Raji (cell line): Measurements from ENCODE around the gene FMO4.

Source experiments
- POLR2A ChIP-seq: IDR thresholded peaks from 2 replicates; pipeline ENCODE4 v1.6.1; 2011; ENCODE audit warnings: low read depth, low read length, control low read depth; ENCODE audit not compliant: insufficient read depth

FMO4 gene

GRCh38 chr1:171367436-171367835 lies 53.5 kb downstream of the FMO4 start:
- no peak for TF ChIP-seq POLR2A

GRCh38 chr1:171372418-171373084 lies 58.6 kb downstream of the FMO4 start:
- TF ChIP-seq POLR2A, result no peak

- no peak for TF ChIP-seq POLR2A
Observed at GRCh38 chr1:171379846-171380245, 65.9 kb downstream of the FMO4 start.

GRCh38 chr1:171381866-171382210 lies 67.9 kb downstream of the FMO4 start:
- TF ChIP-seq POLR2A, result no peak

- TF ChIP-seq POLR2A, result no peak
Observed at GRCh38 chr1:171384496-171384895, 70.5 kb downstream of the FMO4 start.

DNA sequence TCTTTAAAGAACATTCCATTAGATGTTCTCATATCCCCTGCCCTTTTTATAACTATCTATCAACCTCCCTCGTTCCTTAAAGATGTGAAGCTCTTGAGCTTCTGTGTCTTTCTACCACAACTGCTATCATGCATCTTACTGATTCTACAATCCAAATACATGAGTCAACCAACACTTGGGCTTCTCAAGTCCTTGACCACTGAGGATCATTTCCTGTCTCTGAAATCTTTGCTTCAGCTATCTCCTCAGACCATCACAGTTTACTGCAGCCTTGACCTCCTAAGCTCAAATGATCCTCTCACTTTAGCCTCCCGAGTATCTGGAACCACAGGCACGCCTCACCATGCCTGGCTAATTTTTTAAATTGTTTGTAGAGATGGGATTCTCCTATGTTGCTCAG lies 75.2 kb downstream of the FMO4 start:
- TF ChIP-seq POLR2A, result no peak
